A549 (cell line): ENCODE results near the gene GNRH2. TPM values are rescaled to one million over a fixed set of nuclear protein-coding genes. Genes with fewer than 3 reads are reported as not detected.

Source experiments
- ATAC-seq, 2 experiments: fragments of 200-7000 bp in 1 of 2; fragments of >200 bp in 1 of 2; cut with Nextera tagmentation in 1 of 2; cut with Tn5 transposase in 1 of 2; 3 replicates each; pipeline versions ENCODE4 v1.8.0 to v1.9.1; 2018 to 2020; ENCODE audit warnings: mild to moderate bottlenecking in 1 of 2, moderate library complexity in 1 of 2
- CTCF ChIA-PET: fragments of 300-600 bp; sonication (Branson Sonifier 250); formaldehyde crosslinking; extraction: SDS; loops from one replicate; lab custom pipeline; 2021; ENCODE audit warnings: antibody characterized with exemption, inconsistent platforms; lab: Yijun Ruan, JAX
- POLR2A ChIA-PET: fragments of 350-600 bp; formaldehyde crosslinking; extraction: SDS; loops from one replicate; lab custom pipeline; 2021; ENCODE audit warnings: antibody characterized with exemption, inconsistent platforms; lab: Yijun Ruan, JAX
- DNase-seq, 2 experiments: peaks; one replicate each; pipeline versions ENCODE4 v3.0.0 to v3.0.0-alpha.2; 2011 to 2016; ENCODE audit warnings: low read depth in 1 of 2, low spot score in 1 of 2
- FAIRE-seq: peaks from 2 replicates; lab custom pipeline; 2011; peaks lifted over from hg19 to GRCh38; lab: Jason Lieb, UNC
- H3K27ac ChIP-seq, 2 experiments: fragments of >200 bp; sonication (Bioruptor Twin); formaldehyde crosslinking; 3 replicates each; pipeline ENCODE4 v1.5.1; 2016 to 2017
- H3K4me1 ChIP-seq: fragments of >200 bp; sonication (Bioruptor Twin); formaldehyde crosslinking; 3 replicates; pipeline ENCODE4 v1.6.1; 2016
- H3K4me2 ChIP-seq: fragments of >200 bp; sonication (Bioruptor Twin); formaldehyde crosslinking; 3 replicates; pipeline ENCODE4 v1.6.1; 2016
- H3K4me3 ChIP-seq: fragments of >200 bp; sonication (Bioruptor Twin); formaldehyde crosslinking; 3 replicates; pipeline ENCODE4 v1.5.1; 2016
- H3K9me3 ChIP-seq: fragments of >200 bp; sonication (Bioruptor Twin); formaldehyde crosslinking; 3 replicates; pipeline ENCODE4 v1.6.1; 2016
- BHLHE40 ChIP-seq: IDR thresholded peaks from 2 replicates; pipeline ENCODE4 v1.6.1; 2012; ENCODE audit warnings: low read depth, low read length, inconsistent platforms
- CBX2 ChIP-seq: fragments of 200-600 bp; sonication (generic); IDR thresholded peaks from 2 replicates; pipeline ENCODE4 v1.6.1; 2016; ENCODE audit warnings: low read depth, mild to moderate bottlenecking, borderline replicate concordance
- CEBPB ChIP-seq, 2 experiments: fragments of >200 bp in 1 of 2; sonication (Bioruptor Twin) in 1 of 2; formaldehyde crosslinking in 1 of 2; IDR thresholded peaks; 2 replicates each; pipeline ENCODE4 v1.6.1; 2012 to 2016
- FOSB ChIP-seq: fragments of 250-450 bp; sonication (Bioruptor Pico); IDR thresholded peaks from 2 replicates; pipeline ENCODE4 v1.5.0; 2020; ENCODE audit warnings: mild to moderate bottlenecking, moderate library complexity
- FOSL2 ChIP-seq, 2 experiments: fragments of 450-650 bp in 1 of 2; fragments of >200 bp in 1 of 2; sonication (Bioruptor Twin) in 1 of 2; formaldehyde crosslinking; IDR thresholded peaks; 2 replicates each; pipeline versions ENCODE4 v1.5.0 to v1.6.1; 2016 to 2020; ENCODE audit warnings: mild to moderate bottlenecking in 1 of 2, moderate library complexity in 1 of 2
- FOXS1 ChIP-seq: fragments of 250-450 bp; sonication (Bioruptor Pico); IDR thresholded peaks from 2 replicates; pipeline ENCODE4 v1.5.0; 2020; ENCODE audit warnings: mild to moderate bottlenecking, moderate library complexity
- HDAC2 ChIP-seq: fragments of 200-600 bp; sonication (generic); IDR thresholded peaks from 2 replicates; pipeline ENCODE4 v1.6.1; 2016
- HOXB13 ChIP-seq: fragments of 250-450 bp; sonication (Bioruptor Pico); IDR thresholded peaks from 2 replicates; pipeline ENCODE4 v1.5.0; 2020; ENCODE audit warnings: low read depth, mild to moderate bottlenecking, moderate library complexity
- MAZ ChIP-seq: fragments of 150-350 bp; IDR thresholded peaks from 2 replicates; pipeline ENCODE4 v1.6.1; 2014; ENCODE audit warnings: antibody characterized with exemption, low read depth, low read length, borderline replicate concordance
- MYC ChIP-seq: IDR thresholded peaks from 2 replicates; pipeline ENCODE4 v1.6.1; 2012; ENCODE audit warnings: mild to moderate bottlenecking, inconsistent platforms, low read length, improper control_type of control experiment, borderline replicate concordance
- PHF8 ChIP-seq: fragments of 200-600 bp; sonication (generic); IDR thresholded peaks from 2 replicates; pipeline ENCODE4 v1.6.1; 2016; ENCODE audit warnings: low read depth, mild to moderate bottlenecking, antibody characterized with exemption, moderate library complexity, borderline replicate concordance
- POLR2A ChIP-seq: IDR thresholded peaks from 2 replicates; pipeline ENCODE4 v1.6.1; 2012; ENCODE audit warnings: mild to moderate bottlenecking, low read length
- RARB ChIP-seq: fragments of 250-450 bp; sonication (Bioruptor Pico); IDR thresholded peaks from 2 replicates; pipeline ENCODE4 v1.8.0; 2021; ENCODE audit warnings: mild to moderate bottlenecking, moderate library complexity
- RCOR1 ChIP-seq: fragments of 150-350 bp; IDR thresholded peaks from 2 replicates; pipeline ENCODE4 v1.6.1; 2014; ENCODE audit warnings: antibody characterized with exemption, low read length, low read depth
- TP53 ChIP-seq: fragments of 250-450 bp; sonication (Bioruptor Pico); IDR thresholded peaks from 2 replicates; pipeline ENCODE4 v1.5.0; 2021; ENCODE audit warnings: mild to moderate bottlenecking, moderate library complexity
- ZC3H11A ChIP-seq: fragments of 450-650 bp; IDR thresholded peaks from 2 replicates; pipeline ENCODE4 v1.6.1; 2014; ENCODE audit warnings: antibody characterized with exemption, mild to moderate bottlenecking
- ZFP36 ChIP-seq: fragments of 450-650 bp; IDR thresholded peaks from 2 replicates; pipeline ENCODE4 v1.6.1; 2014; ENCODE audit warnings: borderline replicate concordance; ENCODE audit not compliant: partially characterized antibody
- ZNF302 ChIP-seq: fragments of 250-450 bp; sonication (Bioruptor Pico); IDR thresholded peaks from 2 replicates; pipeline ENCODE4 v1.9.0; 2021; ENCODE audit warnings: inconsistent platforms, mild to moderate bottlenecking, moderate library complexity
- WGBS: methylation state at CpG from one replicate; pipeline ENCODE4 v1.1.6; 2017; ENCODE audit errors: missing lambda C conversion rate; 5-methylcytosine and 5-hydroxymethylcytosine counted together
- polyA plus RNA-seq, 4 experiments: library from polyadenylated mRNA; depleted of rRNA in 3 of 4; stranded (reverse); fragments of >200 nt; fragmentation: RNase III in 1 of 4; extraction: RNeasy Plus Mini Kit Qiagen cat#74134 plus additional on column Dnase treatment in 1 of 4; gene quantifications; 2 replicates in 3 of 4; 3 replicates in 1 of 4; pipeline ENCODE4 v1.2.3, GENCODE V29; 2011 to 2017
- TF ChIP-seq, protein P1 (sequence below): fragments of >200 bp; sonication (Bioruptor Twin); formaldehyde crosslinking; IDR thresholded peaks from 3 replicates; pipeline ENCODE4 v1.6.1; 2016
- TF ChIP-seq, protein P2 (sequence below): fragments of >200 bp; sonication (Bioruptor Twin); formaldehyde crosslinking; IDR thresholded peaks from 3 replicates; pipeline ENCODE4 v1.5.1; 2016
- TF ChIP-seq, protein P3 (sequence below): fragments of 200-600 bp; sonication (generic); IDR thresholded peaks from 2 replicates; pipeline ENCODE4 v1.6.1; 2016; ENCODE audit warnings: antibody characterized with exemption, mild to moderate bottlenecking, moderate library complexity
- TF ChIP-seq, protein P4 (sequence below): fragments of 250-450 bp; sonication (Bioruptor Pico); IDR thresholded peaks from 2 replicates; pipeline ENCODE4 v1.5.0; 2020; ENCODE audit warnings: low read depth, mild to moderate bottlenecking, moderate library complexity
- TF ChIP-seq, protein P5 (sequence below): fragments of 250-450 bp; sonication (Bioruptor Pico); IDR thresholded peaks from 2 replicates; pipeline ENCODE4 v1.5.0; 2021; ENCODE audit warnings: mild to moderate bottlenecking, moderate library complexity, borderline replicate concordance

The GNRH2 gene
- polyA plus RNA-seq, 2 of the 4 experiments (the other 2 are of a cell fraction) = 0.12 TPM; not detected in 1

DNA sequence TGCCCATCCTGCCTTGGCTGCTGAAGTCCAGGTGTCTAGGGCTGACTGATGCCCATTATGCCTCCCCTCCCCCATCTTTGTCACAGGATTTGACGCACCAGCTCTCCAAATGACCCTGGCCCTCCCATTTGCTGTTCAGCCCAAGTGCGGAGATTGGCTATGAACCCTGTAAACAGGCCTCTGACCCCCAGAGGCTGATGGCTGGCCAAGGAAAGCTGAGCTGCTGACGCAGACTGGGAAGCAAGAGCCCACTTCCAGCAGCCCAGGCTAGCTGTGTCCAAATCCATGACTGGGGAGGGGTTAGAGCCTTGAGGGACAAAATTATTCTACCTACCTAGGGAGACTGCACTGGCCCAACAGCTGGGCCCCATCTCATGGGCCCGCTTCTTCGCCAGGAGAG lies 797 bp upstream of the GNRH2 start:
- Histone ChIP-seq H3K4me2 (no peak overlapping the region), H3K27ac (no peak overlapping the region), H3K4me3 (no peak overlapping the region)
- DNase-seq = no peak
- TF ChIP-seq ZC3H11A = no peak
- TF ChIP-seq POLR2A = no peak
- no peak for TF ChIP-seq CEBPB (IDR thresholded peaks at IDR 0.05)
- TF ChIP-seq, protein P1, sequence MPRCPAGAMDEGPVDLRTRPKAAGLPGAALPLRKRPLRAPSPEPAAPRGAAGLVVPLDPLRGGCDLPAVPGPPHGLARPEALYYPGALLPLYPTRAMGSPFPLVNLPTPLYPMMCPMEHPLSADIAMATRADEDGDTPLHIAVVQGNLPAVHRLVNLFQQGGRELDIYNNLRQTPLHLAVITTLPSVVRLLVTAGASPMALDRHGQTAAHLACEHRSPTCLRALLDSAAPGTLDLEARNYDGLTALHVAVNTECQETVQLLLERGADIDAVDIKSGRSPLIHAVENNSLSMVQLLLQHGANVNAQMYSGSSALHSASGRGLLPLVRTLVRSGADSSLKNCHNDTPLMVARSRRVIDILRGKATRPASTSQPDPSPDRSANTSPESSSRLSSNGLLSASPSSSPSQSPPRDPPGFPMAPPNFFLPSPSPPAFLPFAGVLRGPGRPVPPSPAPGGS = no peak
- no peak for TF ChIP-seq HOXB13 (CRISPR knock-in tag)
- TF ChIP-seq ZFP36 = no peak
- no peak for TF ChIP-seq ZNF302 (CRISPR knock-in tag)
- no peak for TF ChIP-seq MAZ
- no peak for TF ChIP-seq FOXS1 (CRISPR knock-in tag)
- TF ChIP-seq RCOR1 = no peak
- no peak for TF ChIP-seq TP53
- TF ChIP-seq, all 56 proteins: peak for 0
- ATAC-seq (no peak), FAIRE-seq (no peak)
- POLR2A ChIA-PET = no interaction called here
- Histone ChIP-seq H3K4me1 (peaks cover 21% of the 10 kb centered on the region), H3K9me3 (no peaks in the 10 kb centered on the region)
- 88% methylated on average over 5 of the region's 5 CpGs for WGBS
- CTCF ChIA-PET = interaction anchor here (0.8 to 2.6 kb wide), 4 partner anchors 11 to 274 kb away, joined by 3 to 16 read pairs (median 7); no protein-coding TSS in a partner anchor

DNA sequence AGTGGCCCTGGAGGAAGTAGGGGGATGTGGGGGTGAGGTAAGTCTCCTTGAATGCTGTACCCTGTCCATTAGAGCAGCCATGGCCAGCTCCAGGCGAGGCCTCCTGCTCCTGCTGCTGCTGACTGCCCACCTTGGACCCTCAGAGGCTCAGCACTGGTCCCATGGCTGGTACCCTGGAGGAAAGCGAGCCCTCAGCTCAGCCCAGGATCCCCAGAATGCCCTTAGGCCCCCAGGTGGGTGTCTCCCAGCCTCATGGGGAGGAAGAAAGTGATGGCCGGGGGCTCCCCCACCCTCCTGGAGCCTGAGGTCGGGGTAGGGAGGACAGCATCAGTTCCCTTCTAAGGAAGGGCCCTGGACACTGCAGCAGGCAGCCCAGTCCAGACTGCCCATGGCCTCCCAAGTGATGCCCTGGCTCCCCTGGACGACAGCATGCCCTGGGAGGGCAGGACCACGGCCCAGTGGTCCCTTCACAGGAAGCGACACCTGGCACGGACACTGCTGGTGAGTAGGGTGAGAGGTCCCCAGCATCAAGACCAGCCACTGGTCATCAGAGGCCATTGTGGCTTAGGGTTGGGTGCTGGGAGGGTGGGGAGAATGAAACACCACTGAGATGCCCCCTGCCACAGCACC lies 1.0 kb downstream of the GNRH2 start:
- 85% methylated on average over 5 of the region's 8 CpGs for WGBS
- H3K27ac ChIP-seq = no peak overlapping the region
- ChIA-PET CTCF (interaction anchor here (0.5 to 1.2 kb wide), 4 partner anchors 9 to 524 kb away, joined by 3 to 5 read pairs (median 4); no protein-coding TSS in a partner anchor), POLR2A (no interaction called here)
- peak overlapping the region; percentile 77; the same call in 1 of the 3 replicates for H3K4me2 ChIP-seq
- H3K4me3 ChIP-seq = no peak overlapping the region
- peaks cover 23% of the 10 kb centered on the region for H3K4me1 ChIP-seq
- TF ChIP-seq RARB (CRISPR knock-in tag) = no peak
- no peak for TF ChIP-seq BHLHE40
- no peak for TF ChIP-seq PHF8
- no peak for TF ChIP-seq MAZ
- TF ChIP-seq MYC = no peak
- TF ChIP-seq, protein P2, sequence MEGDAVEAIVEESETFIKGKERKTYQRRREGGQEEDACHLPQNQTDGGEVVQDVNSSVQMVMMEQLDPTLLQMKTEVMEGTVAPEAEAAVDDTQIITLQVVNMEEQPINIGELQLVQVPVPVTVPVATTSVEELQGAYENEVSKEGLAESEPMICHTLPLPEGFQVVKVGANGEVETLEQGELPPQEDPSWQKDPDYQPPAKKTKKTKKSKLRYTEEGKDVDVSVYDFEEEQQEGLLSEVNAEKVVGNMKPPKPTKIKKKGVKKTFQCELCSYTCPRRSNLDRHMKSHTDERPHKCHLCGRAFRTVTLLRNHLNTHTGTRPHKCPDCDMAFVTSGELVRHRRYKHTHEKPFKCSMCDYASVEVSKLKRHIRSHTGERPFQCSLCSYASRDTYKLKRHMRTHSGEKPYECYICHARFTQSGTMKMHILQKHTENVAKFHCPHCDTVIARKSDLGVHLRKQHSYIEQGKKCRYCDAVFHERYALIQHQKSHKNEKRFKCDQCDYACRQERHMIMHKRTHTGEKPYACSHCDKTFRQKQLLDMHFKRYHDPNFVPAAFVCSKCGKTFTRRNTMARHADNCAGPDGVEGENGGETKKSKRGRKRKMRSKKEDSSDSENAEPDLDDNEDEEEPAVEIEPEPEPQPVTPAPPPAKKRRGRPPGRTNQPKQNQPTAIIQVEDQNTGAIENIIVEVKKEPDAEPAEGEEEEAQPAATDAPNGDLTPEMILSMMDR = no peak
- no peak for TF ChIP-seq HDAC2
- no peak for TF ChIP-seq FOSB (CRISPR knock-in tag)
- TF ChIP-seq POLR2A = no peak
- TF ChIP-seq, protein P3, sequence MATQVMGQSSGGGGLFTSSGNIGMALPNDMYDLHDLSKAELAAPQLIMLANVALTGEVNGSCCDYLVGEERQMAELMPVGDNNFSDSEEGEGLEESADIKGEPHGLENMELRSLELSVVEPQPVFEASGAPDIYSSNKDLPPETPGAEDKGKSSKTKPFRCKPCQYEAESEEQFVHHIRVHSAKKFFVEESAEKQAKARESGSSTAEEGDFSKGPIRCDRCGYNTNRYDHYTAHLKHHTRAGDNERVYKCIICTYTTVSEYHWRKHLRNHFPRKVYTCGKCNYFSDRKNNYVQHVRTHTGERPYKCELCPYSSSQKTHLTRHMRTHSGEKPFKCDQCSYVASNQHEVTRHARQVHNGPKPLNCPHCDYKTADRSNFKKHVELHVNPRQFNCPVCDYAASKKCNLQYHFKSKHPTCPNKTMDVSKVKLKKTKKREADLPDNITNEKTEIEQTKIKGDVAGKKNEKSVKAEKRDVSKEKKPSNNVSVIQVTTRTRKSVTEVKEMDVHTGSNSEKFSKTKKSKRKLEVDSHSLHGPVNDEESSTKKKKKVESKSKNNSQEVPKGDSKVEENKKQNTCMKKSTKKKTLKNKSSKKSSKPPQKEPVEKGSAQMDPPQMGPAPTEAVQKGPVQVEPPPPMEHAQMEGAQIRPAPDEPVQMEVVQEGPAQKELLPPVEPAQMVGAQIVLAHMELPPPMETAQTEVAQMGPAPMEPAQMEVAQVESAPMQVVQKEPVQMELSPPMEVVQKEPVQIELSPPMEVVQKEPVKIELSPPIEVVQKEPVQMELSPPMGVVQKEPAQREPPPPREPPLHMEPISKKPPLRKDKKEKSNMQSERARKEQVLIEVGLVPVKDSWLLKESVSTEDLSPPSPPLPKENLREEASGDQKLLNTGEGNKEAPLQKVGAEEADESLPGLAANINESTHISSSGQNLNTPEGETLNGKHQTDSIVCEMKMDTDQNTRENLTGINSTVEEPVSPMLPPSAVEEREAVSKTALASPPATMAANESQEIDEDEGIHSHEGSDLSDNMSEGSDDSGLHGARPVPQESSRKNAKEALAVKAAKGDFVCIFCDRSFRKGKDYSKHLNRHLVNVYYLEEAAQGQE = no peak
- TF ChIP-seq CBX2 = no peak
- TF ChIP-seq FOSL2 (IDR thresholded peaks at IDR 0.05) = no peak
- no peak for TF ChIP-seq FOSL2 (CRISPR knock-in tag; IDR thresholded peaks at IDR 0.05)
- TF ChIP-seq, protein P4, sequence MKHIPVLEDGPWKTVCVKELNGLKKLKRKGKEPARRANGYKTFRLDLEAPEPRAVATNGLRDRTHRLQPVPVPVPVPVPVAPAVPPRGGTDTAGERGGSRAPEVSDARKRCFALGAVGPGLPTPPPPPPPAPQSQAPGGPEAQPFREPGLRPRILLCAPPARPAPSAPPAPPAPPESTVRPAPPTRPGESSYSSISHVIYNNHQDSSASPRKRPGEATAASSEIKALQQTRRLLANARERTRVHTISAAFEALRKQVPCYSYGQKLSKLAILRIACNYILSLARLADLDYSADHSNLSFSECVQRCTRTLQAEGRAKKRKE = no peak
- TF ChIP-seq, protein P5, sequence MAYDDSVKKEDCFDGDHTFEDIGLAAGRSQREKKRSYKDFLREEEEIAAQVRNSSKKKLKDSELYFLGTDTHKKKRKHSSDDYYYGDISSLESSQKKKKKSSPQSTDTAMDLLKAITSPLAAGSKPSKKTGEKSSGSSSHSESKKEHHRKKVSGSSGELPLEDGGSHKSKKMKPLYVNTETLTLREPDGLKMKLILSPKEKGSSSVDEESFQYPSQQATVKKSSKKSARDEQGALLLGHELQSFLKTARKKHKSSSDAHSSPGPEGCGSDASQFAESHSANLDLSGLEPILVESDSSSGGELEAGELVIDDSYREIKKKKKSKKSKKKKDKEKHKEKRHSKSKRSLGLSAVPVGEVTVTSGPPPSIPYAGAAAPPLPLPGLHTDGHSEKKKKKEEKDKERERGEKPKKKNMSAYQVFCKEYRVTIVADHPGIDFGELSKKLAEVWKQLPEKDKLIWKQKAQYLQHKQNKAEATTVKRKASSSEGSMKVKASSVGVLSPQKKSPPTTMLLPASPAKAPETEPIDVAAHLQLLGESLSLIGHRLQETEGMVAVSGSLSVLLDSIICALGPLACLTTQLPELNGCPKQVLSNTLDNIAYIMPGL (CRISPR knock-in tag) = no peak
- no peak for ATAC-seq
- DNase-seq = no peak
- no peak for FAIRE-seq
- no peaks in the 10 kb centered on the region for H3K9me3 ChIP-seq
